Measurements from ENCODE around the gene SCUBE1.

Gene SCUBE1

GRCh38 chr22:43345356-43345755, 2.2 kb upstream of the SCUBE1 start:
- DNase-seq (ENCODE audit: low read depth), result no peak
- no peak overlapping the region for H3K4me3 ChIP-seq (ENCODE audit: low read depth, low read length)
- no peak for TF ChIP-seq CTCF (IDR thresholded peaks at IDR 0.05; ENCODE audit: insufficient read depth, low read depth, low read length, missing control alignments)

GRCh38 chr22:43344520-43344787, 1.3 kb upstream of the SCUBE1 start:
- DNase-seq (ENCODE audit: low read depth), result no peak
- no peak for TF ChIP-seq CTCF (IDR thresholded peaks at IDR 0.05; ENCODE audit: insufficient read depth, low read depth, low read length, missing control alignments)
- no peak overlapping the region for H3K4me3 ChIP-seq (ENCODE audit: low read depth, low read length)

DNA sequence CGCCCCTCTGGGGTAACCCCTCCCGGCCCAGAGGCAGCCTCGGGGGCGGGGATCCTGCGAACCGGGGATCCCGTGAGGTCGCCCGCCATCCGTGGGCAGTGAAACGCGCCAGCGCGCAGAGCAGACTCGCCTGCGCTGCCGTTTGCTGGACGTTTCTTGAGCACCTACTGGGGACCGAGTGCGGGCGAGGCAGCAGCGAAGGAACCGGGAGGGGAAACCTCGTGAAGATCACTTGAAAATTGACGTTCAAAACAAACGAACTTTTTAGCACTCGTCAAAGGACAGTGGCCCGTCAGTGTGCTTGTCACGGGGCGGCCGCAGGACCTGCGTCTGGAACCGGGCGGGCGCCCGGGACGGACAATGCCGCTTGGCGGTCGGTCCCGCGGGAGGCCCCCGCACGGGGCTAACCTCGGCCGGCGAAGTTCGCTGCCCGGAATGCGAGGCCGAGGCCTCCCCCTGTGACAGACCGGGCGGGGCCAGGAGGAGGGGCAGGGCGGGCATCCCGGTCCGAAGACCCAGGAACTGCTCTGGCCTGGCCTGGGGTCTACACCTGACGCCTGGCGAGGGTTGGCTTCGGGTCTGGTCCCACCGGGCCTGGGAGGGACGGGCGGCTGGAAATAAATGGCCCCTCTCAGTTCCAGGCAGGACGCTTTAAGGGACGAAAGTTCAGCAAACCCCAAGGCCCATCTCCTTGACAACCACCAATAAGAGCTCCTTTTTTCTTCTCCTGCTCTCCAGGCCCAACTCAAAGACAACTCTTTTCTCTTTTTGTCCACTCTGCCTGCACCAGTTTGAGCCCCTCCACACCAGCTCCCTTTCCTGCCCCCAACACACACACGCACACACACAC, 723 bp upstream of the SCUBE1 start:
- DNase-seq (ENCODE audit: low read depth), result no peak
- no peak for TF ChIP-seq CTCF (IDR thresholded peaks at IDR 0.05; ENCODE audit: insufficient read depth, low read depth, low read length, missing control alignments)
- H3K4me3 ChIP-seq (ENCODE audit: low read depth, low read length), result no peak overlapping the region

- no peak for DNase-seq (ENCODE audit: low read depth)
- H3K4me3 ChIP-seq (ENCODE audit: low read depth, low read length), result no peak overlapping the region
- no peak for TF ChIP-seq CTCF (IDR thresholded peaks at IDR 0.05; ENCODE audit: insufficient read depth, low read depth, low read length, missing control alignments)
Measured at GRCh38 chr22:43342347-43343261, 568 bp downstream of the SCUBE1 start.

DNA sequence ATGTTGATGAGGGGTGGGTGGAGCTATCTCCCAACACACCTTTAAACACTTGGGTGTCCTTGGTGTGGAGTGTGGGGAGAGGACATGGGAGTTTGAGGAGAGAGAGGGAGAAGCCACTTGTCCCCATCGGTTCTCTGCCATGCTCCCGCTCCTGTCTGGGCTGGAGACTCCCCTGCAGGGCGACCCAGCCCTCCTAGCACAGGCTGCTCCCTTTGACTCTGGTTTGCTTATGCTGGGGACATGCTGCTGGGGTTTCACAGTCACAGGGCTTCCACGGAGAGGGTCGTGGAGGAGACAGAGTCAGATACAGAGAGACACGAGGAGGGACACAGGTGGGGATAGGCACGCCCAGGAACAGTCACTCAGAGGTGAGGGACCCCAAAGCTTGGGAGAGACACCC, 1.6 kb downstream of the SCUBE1 start:
- no peak for DNase-seq (ENCODE audit: low read depth)
- no peak overlapping the region for H3K4me3 ChIP-seq (ENCODE audit: low read depth, low read length)
- no peak for TF ChIP-seq CTCF (IDR thresholded peaks at IDR 0.05; ENCODE audit: insufficient read depth, low read depth, low read length, missing control alignments)

- no peak for TF ChIP-seq CTCF (IDR thresholded peaks at IDR 0.05; ENCODE audit: insufficient read depth, low read depth, low read length, missing control alignments)
- DNase-seq (ENCODE audit: low read depth), result no peak
- no peak overlapping the region for H3K4me3 ChIP-seq (ENCODE audit: low read depth, low read length)
Measured at GRCh38 chr22:43338766-43339345, 4.3 kb downstream of the SCUBE1 start.
